ENCODE measurements around the gene ESR1.

The ESR1 gene

GRCh38 chr6:152167641-152168603 lies 360.4 kb downstream of the ESR1 start:
- no peak for ATAC-seq (replicated peaks)
- Mint-ChIP-seq H3K4me1 (ENCODE audit: low read depth in 2 of 2) (peaks cover 30 to 48% of the 10 kb centered on the region in 2 donors), H3K4me3 (no peak overlapping the region), H3K27me3 (no peaks in the 10 kb centered on the region), H3K27ac (peak overlapping the region; percentile 10 to 91), H3K9me3 (no peaks in the 10 kb centered on the region), H3K36me3 (ENCODE audit: insufficient read depth) (peaks cover 44% of the 10 kb centered on the region)
- no peak for DNase-seq

- Mint-ChIP-seq H3K27ac (peak overlapping the region; percentile 91 to 98), H3K9me3 (no peaks in the 10 kb centered on the region), H3K4me1 (ENCODE audit: low read depth in 2 of 2) (peaks cover 32 to 58% of the 10 kb centered on the region in 2 donors), H3K4me3 (peak overlapping the region; percentile 66 to 83), H3K27me3 (no peaks in the 10 kb centered on the region), H3K36me3 (ENCODE audit: insufficient read depth) (peaks cover 48% of the 10 kb centered on the region)
- no peak for ATAC-seq (replicated peaks)
- DNase-seq = no peak
These were observed 362.8 kb downstream of the ESR1 start for GRCh38 chr6:152170313-152170701.

GRCh38 chr6:152170702-152171667 lies 363.5 kb downstream of the ESR1 start:
- peaks cover 55% of the 10 kb centered on the region for H3K36me3 Mint-ChIP-seq (ENCODE audit: insufficient read depth)
- H3K4me1 Mint-ChIP-seq (ENCODE audit: low read depth in 2 of 2) = peaks cover 32 to 61% of the 10 kb centered on the region in 2 donors
- DNase-seq = peak; percentile 42 to 58 (median 53)
- peak; percentile 89 for ATAC-seq (replicated peaks)
- peak overlapping the region; percentile 91 to 98 for H3K27ac Mint-ChIP-seq
- H3K9me3 Mint-ChIP-seq = no peaks in the 10 kb centered on the region
- H3K4me3 Mint-ChIP-seq = peak overlapping the region; percentile 66 to 83
- no peaks in the 10 kb centered on the region for H3K27me3 Mint-ChIP-seq

- H3K9me3 Mint-ChIP-seq = no peaks in the 10 kb centered on the region
- no peak for ATAC-seq (replicated peaks)
- peak overlapping the region; percentile 75 to 98 for H3K27ac Mint-ChIP-seq
- peaks cover 53% of the 10 kb centered on the region for H3K36me3 Mint-ChIP-seq (ENCODE audit: insufficient read depth)
- DNase-seq = no peak
- H3K27me3 Mint-ChIP-seq = no peaks in the 10 kb centered on the region
- peak overlapping the region in 1 of 2 donors; percentile 59 for H3K4me3 Mint-ChIP-seq
- H3K4me1 Mint-ChIP-seq (ENCODE audit: low read depth in 2 of 2) = peaks cover 26 to 54% of the 10 kb centered on the region in 2 donors
These were observed 365.8 kb downstream of the ESR1 start for GRCh38 chr6:152173321-152173720.

GRCh38 chr6:152173957-152174356 lies 366.5 kb downstream of the ESR1 start:
- Mint-ChIP-seq H3K9me3 (no peaks in the 10 kb centered on the region), H3K4me3 (peak overlapping the region in 1 of 2 donors; percentile 59), H3K4me1 (ENCODE audit: low read depth in 2 of 2) (peaks cover 25 to 52% of the 10 kb centered on the region in 2 donors)

GRCh38 chr6:152176268-152176667 lies 368.8 kb downstream of the ESR1 start:
- DNase-seq = no peak
- H3K4me3 Mint-ChIP-seq = no peak overlapping the region
- no peaks in the 10 kb centered on the region for H3K9me3 Mint-ChIP-seq
- peak overlapping the region in 1 of 2 donors; percentile 66 for H3K27ac Mint-ChIP-seq
- H3K27me3 Mint-ChIP-seq = no peaks in the 10 kb centered on the region
- peaks cover 73% of the 10 kb centered on the region for H3K36me3 Mint-ChIP-seq (ENCODE audit: insufficient read depth)
- ATAC-seq (replicated peaks) = no peak
- H3K4me1 Mint-ChIP-seq (ENCODE audit: low read depth in 2 of 2) = peaks cover 20 to 50% of the 10 kb centered on the region in 2 donors

More at GRCh38 chr6:152173957-152174356, 366.5 kb downstream of the ESR1 start:
- DNase-seq = no peak
- no peaks in the 10 kb centered on the region for H3K27me3 Mint-ChIP-seq
- peak overlapping the region; percentile 75 to 98 for H3K27ac Mint-ChIP-seq
- ATAC-seq (replicated peaks) = no peak
- peaks cover 56% of the 10 kb centered on the region for H3K36me3 Mint-ChIP-seq (ENCODE audit: insufficient read depth)
